NK-92 (cell line): ENCODE measurements around the gene GTF2H2C.
"Not testable (repeated sequence)": the region's sequence is repeated elsewhere in the genome, so short reads cannot be mapped to it uniquely, and the experiment has no call there.

Source experiments
- DNase-seq: peaks from one replicate; lab custom pipeline; 2025; ENCODE audit not compliant: unreplicated experiment; lab: John Stamatoyannopoulos, UW

Gene GTF2H2C

GRCh38 chr5:69559908-69560330 lies at the start of gene GTF2H2C:
Gene GTF2H2C, plus strand, starts transcription at chr5:69560191. Its CDS starts 4,942 bp downstream, at chr5:69565133.
- not testable (repeated sequence) for DNase-seq

GRCh38 chr5:69510694-69511093 lies 49.3 kb upstream of the GTF2H2C start:
- DNase-seq = no peak

- no peak for DNase-seq
Observed at GRCh38 chr5:69512740-69513260, 47.2 kb upstream of the GTF2H2C start.

GRCh38 chr5:69515570-69515969 lies 44.4 kb upstream of the GTF2H2C start:
- not testable (repeated sequence) for DNase-seq

GRCh38 chr5:69516769-69517168 lies 43.2 kb upstream of the GTF2H2C start:
- no peak for DNase-seq

GRCh38 chr5:69517763-69518212 lies 42.2 kb upstream of the GTF2H2C start:
- DNase-seq = no peak

- no peak for DNase-seq
Observed at GRCh38 chr5:69519285-69519684, 40.7 kb upstream of the GTF2H2C start.

GRCh38 chr5:69522035-69522434 lies 38.0 kb upstream of the GTF2H2C start:
- DNase-seq = no peak

- DNase-seq = no peak
Observed at GRCh38 chr5:69525490-69525889, 34.5 kb upstream of the GTF2H2C start.

- DNase-seq = no peak
Observed at GRCh38 chr5:69526660-69527059, 33.3 kb upstream of the GTF2H2C start.

- no peak for DNase-seq
Observed at GRCh38 chr5:69527128-69527770, 32.7 kb upstream of the GTF2H2C start.

- DNase-seq = no peak
Observed at GRCh38 chr5:69528035-69528434, 32.0 kb upstream of the GTF2H2C start.

GRCh38 chr5:69528609-69529008 lies 31.4 kb upstream of the GTF2H2C start:
- no peak for DNase-seq

- DNase-seq = no peak
Observed at GRCh38 chr5:69530561-69531405, 29.2 kb upstream of the GTF2H2C start.

- no peak for DNase-seq
Observed at GRCh38 chr5:69531406-69531801, 28.6 kb upstream of the GTF2H2C start.

- not testable (repeated sequence) for DNase-seq
Observed at GRCh38 chr5:69537911-69538310, 22.1 kb upstream of the GTF2H2C start.

GRCh38 chr5:69538735-69539134 lies 21.3 kb upstream of the GTF2H2C start:
- DNase-seq = not testable (repeated sequence)

GRCh38 chr5:69541347-69541746 lies 18.6 kb upstream of the GTF2H2C start:
- not testable (repeated sequence) for DNase-seq

- not testable (repeated sequence) for DNase-seq
Observed at GRCh38 chr5:69542838-69543618, 17.0 kb upstream of the GTF2H2C start.

- not testable (repeated sequence) for DNase-seq
Observed at GRCh38 chr5:69544602-69545001, 15.4 kb upstream of the GTF2H2C start.
